GM12801 (cell line): ENCODE results near the gene SEMA6C.

Source experiments
- TF ChIP-seq, protein P1 (sequence below): IDR thresholded peaks from one replicate; pipeline ENCODE4 v1.5.1; 2011; ENCODE audit warnings: control low read depth; ENCODE audit not compliant: insufficient read length; ENCODE audit errors: extremely low read depth

The SEMA6C gene

DNA sequence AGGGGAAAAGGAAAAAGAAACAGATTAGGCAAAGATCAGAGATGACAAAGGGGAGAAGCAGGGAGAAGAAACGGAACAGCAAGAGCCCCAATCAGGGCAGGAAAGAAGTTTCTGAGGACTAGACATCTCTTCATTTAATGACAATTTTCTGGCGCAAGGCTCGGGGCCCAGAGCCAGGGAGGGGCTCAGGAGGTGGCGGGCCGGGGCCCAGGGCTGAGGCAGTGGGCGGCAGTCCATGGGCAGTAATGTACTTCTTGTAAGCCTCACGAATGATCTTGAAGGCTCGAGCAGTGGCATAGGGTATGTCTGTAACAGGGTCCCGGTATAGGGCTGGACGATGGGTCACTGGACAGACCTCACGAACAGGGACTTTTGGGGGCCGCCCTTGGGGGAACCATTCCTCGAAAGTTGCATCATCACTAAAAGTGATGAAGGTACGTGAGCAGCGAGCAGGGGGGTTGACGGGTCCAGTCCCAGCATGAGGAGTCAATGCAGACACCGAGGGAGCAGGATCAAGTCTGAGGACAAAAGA is 30.1 kb upstream of the SEMA6C start:
- TF ChIP-seq, protein P1, sequence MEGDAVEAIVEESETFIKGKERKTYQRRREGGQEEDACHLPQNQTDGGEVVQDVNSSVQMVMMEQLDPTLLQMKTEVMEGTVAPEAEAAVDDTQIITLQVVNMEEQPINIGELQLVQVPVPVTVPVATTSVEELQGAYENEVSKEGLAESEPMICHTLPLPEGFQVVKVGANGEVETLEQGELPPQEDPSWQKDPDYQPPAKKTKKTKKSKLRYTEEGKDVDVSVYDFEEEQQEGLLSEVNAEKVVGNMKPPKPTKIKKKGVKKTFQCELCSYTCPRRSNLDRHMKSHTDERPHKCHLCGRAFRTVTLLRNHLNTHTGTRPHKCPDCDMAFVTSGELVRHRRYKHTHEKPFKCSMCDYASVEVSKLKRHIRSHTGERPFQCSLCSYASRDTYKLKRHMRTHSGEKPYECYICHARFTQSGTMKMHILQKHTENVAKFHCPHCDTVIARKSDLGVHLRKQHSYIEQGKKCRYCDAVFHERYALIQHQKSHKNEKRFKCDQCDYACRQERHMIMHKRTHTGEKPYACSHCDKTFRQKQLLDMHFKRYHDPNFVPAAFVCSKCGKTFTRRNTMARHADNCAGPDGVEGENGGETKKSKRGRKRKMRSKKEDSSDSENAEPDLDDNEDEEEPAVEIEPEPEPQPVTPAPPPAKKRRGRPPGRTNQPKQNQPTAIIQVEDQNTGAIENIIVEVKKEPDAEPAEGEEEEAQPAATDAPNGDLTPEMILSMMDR = no peak

DNA sequence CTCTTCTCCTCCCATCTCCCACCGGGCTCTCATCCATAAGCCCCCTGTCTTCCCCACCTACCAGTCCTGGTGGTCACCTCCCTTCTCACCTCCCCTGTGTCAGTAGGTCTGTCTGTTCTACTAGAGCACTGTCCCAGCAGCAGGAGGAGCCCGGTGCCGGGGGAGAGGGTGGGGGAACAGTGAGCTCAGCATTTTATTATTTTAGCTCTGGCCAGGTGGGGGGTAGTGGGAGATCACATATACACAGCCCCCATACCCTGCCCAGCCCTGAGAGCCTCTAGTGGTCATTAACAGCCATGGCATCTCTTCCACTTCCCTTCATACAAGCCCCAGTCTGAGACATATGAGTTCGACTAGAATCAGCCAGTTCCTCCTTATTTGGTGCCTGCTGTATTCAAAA is 29.4 kb upstream of the SEMA6C start, which contains the start of gene TMOD4:
Gene TMOD4 (minus strand): TSS at position 119 of the 400 bp plus-strand sequence. CDS start 1,106 bp downstream, outside the sequence.
- TF ChIP-seq, protein P1 = no peak

DNA sequence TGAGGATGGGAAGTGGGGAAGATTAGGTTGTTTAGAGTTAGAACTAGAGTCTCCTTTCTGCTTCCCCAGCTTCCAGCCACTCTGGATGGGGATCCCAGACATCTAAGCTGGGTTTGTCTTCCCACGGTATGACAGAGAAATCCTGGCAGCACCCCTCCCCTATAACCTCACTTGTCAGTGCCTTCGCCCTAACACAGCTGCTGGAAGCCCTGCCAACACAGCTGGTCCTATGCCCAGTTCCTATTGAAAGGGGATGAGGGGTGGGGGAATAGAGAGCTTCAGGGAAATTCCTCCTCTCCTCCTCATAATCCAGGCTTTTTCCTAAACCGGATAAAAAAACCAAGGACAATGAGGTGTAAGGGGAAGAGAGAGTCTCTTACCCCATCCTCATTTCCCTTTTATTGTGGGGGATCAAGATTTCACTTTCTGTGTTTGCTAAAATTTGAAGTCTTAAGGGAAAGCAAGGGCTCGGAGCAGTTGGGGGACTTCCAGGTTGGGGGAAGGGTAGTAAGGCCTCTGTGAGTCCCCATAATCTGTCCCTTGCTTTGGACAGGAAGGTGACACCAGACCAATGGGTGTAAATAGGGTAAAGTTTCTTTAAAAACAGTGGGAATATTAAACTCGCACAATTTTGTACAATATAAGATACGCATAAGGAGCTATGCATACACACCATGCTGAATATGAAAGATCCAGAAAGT is 28.8 kb upstream of the SEMA6C start:
- TF ChIP-seq, protein P1 = no peak

DNA sequence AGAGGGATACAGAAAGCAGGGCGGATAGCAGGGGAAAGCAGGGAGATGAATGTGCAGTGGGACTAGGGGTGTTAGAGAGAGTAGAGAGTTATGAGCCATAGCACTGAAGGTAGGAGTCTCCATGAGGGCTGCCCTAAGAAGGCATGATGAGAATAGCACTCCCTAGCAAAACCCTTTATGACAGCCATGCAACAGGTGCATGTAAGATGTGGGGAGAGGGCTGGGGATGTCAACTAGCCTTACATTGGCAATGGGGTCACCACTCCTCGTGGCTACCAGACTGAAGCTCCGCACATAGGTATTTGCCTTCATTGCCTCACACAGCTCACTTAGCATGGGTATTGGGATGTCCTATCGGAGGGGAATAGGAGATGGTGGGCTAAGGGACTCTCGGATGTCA is 24.8 kb upstream of the SEMA6C start:
- TF ChIP-seq, protein P1 = no peak

DNA sequence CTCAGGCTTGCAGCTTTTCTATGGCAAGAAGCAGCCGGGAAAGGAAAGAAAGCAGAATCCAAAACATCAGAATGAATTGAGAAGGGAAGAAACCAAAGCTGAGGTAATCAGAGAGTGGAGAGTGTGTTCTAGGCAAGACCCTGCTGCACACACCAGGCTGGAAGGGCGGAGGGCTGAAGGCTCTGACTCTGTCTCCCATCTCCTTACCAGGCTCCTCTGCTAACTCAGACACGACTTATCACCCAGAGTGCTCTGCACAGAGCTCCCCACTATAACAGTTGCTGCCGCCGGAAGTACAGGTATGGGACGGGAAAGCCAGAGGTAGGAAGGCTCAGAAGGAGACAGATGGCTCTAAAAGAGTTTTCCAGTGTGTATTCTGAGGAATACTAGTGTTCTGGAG is 20.7 kb upstream of the SEMA6C start:
- TF ChIP-seq, protein P1 = no peak

DNA sequence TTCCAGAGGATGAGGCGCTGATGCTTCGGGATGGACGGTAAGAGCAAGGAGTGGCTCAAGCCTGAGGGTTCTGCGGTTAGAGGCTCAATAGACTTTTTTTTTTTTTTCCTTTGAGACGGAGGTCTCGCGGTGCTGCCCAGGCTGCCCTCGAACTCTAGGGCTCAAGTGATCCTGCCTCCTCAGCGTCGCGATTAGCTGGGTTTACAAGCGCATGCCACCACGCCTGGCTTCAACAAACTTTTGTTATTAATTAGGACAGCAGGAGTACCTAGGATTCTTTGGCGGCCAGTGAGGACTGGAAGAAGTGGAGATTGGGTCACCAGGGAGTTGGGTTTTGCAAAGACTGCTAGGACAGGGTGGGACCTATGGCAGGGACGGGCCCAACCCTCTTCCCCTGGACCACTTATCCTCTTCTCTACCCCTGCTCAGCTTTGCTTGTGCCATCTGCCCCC is 20.1 kb upstream of the SEMA6C start:
- TF ChIP-seq, protein P1 = no peak

DNA sequence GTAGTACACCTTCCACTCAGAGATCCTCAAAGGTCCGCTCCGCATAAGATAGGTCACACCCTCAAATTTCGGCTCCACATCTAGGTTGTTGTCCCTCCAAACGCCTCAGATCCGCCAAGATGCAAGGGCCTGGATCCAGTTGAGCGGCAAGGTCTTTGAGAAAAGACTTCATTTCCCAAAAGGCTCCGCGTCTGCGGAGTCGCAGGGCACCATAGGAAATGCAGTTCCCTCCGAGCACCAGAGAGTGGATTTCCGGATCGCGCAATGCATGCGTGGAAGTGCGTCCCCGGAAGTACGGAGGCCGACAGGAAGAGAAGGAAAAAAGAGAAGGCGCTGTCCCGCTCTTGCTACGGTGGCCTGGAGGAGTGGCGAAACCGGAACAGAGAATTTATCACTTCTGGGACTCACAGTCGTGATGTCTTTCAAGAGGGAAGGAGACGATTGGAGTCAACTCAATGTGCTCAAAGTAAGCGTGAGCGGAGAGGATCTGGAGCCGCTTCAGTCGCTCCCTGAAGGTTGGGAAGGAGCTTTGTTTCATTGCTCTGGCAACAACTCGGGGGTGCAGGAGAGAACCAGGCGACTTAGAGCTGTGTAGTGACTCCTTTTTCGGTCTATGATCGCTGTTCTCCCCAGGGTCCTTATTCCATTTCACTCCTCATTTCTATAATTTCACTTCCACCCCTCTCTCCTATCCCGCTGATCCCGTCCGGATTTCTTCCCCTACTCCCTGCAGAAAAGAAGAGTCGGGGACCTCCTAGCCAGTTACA is 19.5 kb upstream of the SEMA6C start, which contains the start of the genes LYSMD1 and SCNM1:
Gene LYSMD1 (minus strand): TSS at position 165 of the 767 bp plus-strand sequence. CDS start 644 bp downstream, outside the sequence.
Gene SCNM1 (plus strand): TSS at position 407 of the 767 bp plus-strand sequence. CDS start 9 bp downstream, at position 416.
- TF ChIP-seq, protein P1 = no peak
